ENCODE results near the gene ATP2B2. TPM values are rescaled to one million over a fixed set of nuclear protein-coding genes. Genes with fewer than 3 reads are reported as not detected.

ATP2B2 gene
- total and polyA plus RNA-seq, 2 donors (not counting 1 experiment from before 2014, with no cell fraction given): not detected

DNA sequence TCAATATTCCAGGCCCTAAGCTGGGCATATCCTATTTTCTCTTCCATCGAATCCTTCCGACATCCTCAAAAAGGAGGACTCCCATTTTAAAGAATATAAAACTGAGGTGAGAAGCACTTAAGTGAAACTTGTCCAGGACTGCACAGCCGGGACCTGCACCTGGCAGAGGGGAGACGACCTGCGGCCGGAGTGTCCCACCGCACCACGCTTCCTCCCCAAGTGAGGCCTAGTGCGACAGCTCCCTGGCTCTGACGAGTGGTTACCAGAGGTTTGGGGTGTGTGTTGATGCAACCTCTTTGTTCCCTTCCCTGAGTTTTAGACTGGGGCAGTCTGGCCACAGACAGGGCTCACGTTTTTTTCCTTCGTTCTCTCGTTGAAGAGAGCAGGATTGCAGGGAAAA is 24.9 kb upstream of the ATP2B2 start:
- Histone ChIP-seq H2AFZ (ENCODE audit: insufficient read depth, low read depth, low read length, poor library complexity, severe bottlenecking) (no peak overlapping the region), H3K27ac (ENCODE audit: low read length in 2 of 2) (no peak overlapping the region), H3K9me3 (ENCODE audit: control extremely low read depth in 1 of 3, control insufficient read depth in 2 of 3, insufficient read depth in 1 of 3, low read length in 2 of 3) (no peaks in the 10 kb centered on the region), H3K79me2 (ENCODE audit: control insufficient read depth, insufficient read depth, low read length) (no peaks in the 10 kb centered on the region), H4K20me1 (ENCODE audit: control insufficient read depth, insufficient read depth, low read length, poor library complexity, severe bottlenecking) (no peaks in the 10 kb centered on the region), H3K4me1 (ENCODE audit: control insufficient read depth in 2 of 2, insufficient read depth in 2 of 2, low read length in 2 of 2) (no peaks in the 10 kb centered on the region), H3K4me3 (ENCODE audit: control extremely low read depth in 1 of 5, extremely low read depth in 1 of 5, insufficient read depth in 1 of 5, low read depth in 2 of 5, low read length in 4 of 5) (no peak overlapping the region), H3K36me3 (replicated peaks in 1 of 2; ENCODE audit: control extremely low read depth in 1 of 2, control insufficient read depth in 1 of 2, extremely low read depth in 1 of 2, insufficient read depth in 2 of 2, low read length in 1 of 2) (no peaks in the 10 kb centered on the region), H3K4me2 (replicated peaks; ENCODE audit: low read depth, low read length, poor library complexity, severe bottlenecking) (no peak overlapping the region), H3K9ac (ENCODE audit: low read length) (no peak overlapping the region), H3K27me3 (replicated peaks in 1 of 4; ENCODE audit: control extremely low read depth in 1 of 4, control insufficient read depth in 3 of 4, insufficient read depth in 4 of 4, low read length in 3 of 4) (peaks cover 0 to 8% (median 0%) of the 10 kb centered on the region in 4 experiments)
- H3K27me3 Mint-ChIP-seq: peaks cover 30% of the 10 kb centered on the region
- no peak for ATAC-seq (ENCODE audit: low read depth)
- no peak overlapping the region for H3K4me3 Mint-ChIP-seq
- DNase-seq: no peak
- POLR2A ChIA-PET: no interaction called here
- intact Hi-C loops (cut with micrococcal nuclease): no loop called here
- H3K4me1 Mint-ChIP-seq: no peaks in the 10 kb centered on the region
- TF ChIP-seq CTCF (IDR thresholded peaks at IDR 0.05): no peak
- no peak for TF ChIP-seq EZH2 (IDR thresholded peaks at IDR 0.05; ENCODE audit: borderline replicate concordance, insufficient read depth, low read depth, low read length, poor library complexity, severe bottlenecking)
- no peak overlapping the region for H3K27ac Mint-ChIP-seq
- CTCF ChIA-PET: no interaction called here
- H3K9me3 Mint-ChIP-seq (ENCODE audit: insufficient read depth): no peaks in the 10 kb centered on the region
- 90% methylated on average over 12 of the region's 13 CpGs for WGBS (ENCODE audit: insufficient coverage)

GRCh38 chr3:10529809-10530208 is 24.4 kb upstream of the ATP2B2 start:
- Histone ChIP-seq H3K4me2 (replicated peaks; ENCODE audit: low read depth, low read length, poor library complexity, severe bottlenecking) (no peak overlapping the region), H3K27ac (ENCODE audit: low read length in 2 of 2) (no peak overlapping the region), H3K27me3 (replicated peaks in 1 of 4; ENCODE audit: control extremely low read depth in 1 of 4, control insufficient read depth in 3 of 4, insufficient read depth in 4 of 4, low read length in 3 of 4) (peaks cover 0 to 7% (median 2%) of the 10 kb centered on the region in 4 experiments), H3K4me1 (ENCODE audit: control insufficient read depth in 2 of 2, insufficient read depth in 2 of 2, low read length in 2 of 2) (no peaks in the 10 kb centered on the region), H3K36me3 (replicated peaks in 1 of 2; ENCODE audit: control extremely low read depth in 1 of 2, control insufficient read depth in 1 of 2, extremely low read depth in 1 of 2, insufficient read depth in 2 of 2, low read length in 1 of 2) (no peaks in the 10 kb centered on the region), H4K20me1 (ENCODE audit: control insufficient read depth, insufficient read depth, low read length, poor library complexity, severe bottlenecking) (no peaks in the 10 kb centered on the region), H2AFZ (ENCODE audit: insufficient read depth, low read depth, low read length, poor library complexity, severe bottlenecking) (no peak overlapping the region), H3K9me3 (ENCODE audit: control extremely low read depth in 1 of 3, control insufficient read depth in 2 of 3, insufficient read depth in 1 of 3, low read length in 2 of 3) (no peaks in the 10 kb centered on the region), H3K79me2 (ENCODE audit: control insufficient read depth, insufficient read depth, low read length) (no peaks in the 10 kb centered on the region), H3K9ac (ENCODE audit: low read length) (no peak overlapping the region), H3K4me3 (ENCODE audit: control extremely low read depth in 1 of 5, extremely low read depth in 1 of 5, insufficient read depth in 1 of 5, low read depth in 2 of 5, low read length in 4 of 5) (no peak overlapping the region)
- H3K4me3 Mint-ChIP-seq: no peak overlapping the region
- 95% methylated on average over 12 of the region's 13 CpGs for WGBS (ENCODE audit: insufficient coverage)
- POLR2A ChIA-PET: no interaction called here
- DNase-seq (no peak), ATAC-seq (ENCODE audit: low read depth) (no peak)
- intact Hi-C loops (cut with micrococcal nuclease): no loop called here
- no peak overlapping the region for H3K27ac Mint-ChIP-seq
- H3K4me1 Mint-ChIP-seq: no peaks in the 10 kb centered on the region
- H3K27me3 Mint-ChIP-seq: peaks cover 30% of the 10 kb centered on the region
- TF ChIP-seq EZH2 (IDR thresholded peaks at IDR 0.05; ENCODE audit: borderline replicate concordance, insufficient read depth, low read depth, low read length, poor library complexity, severe bottlenecking) (no peak), CTCF (IDR thresholded peaks at IDR 0.05) (no peak)
- CTCF ChIA-PET: no interaction called here
- H3K9me3 Mint-ChIP-seq (ENCODE audit: insufficient read depth): no peaks in the 10 kb centered on the region

Measured in B cell (primary cell).